ENCODE results near the gene COL9A3.
"Not testable (repeated sequence)": the region's sequence is repeated elsewhere in the genome, so short reads cannot be mapped to it uniquely, and the experiment has no call there.

The COL9A3 gene

DNA sequence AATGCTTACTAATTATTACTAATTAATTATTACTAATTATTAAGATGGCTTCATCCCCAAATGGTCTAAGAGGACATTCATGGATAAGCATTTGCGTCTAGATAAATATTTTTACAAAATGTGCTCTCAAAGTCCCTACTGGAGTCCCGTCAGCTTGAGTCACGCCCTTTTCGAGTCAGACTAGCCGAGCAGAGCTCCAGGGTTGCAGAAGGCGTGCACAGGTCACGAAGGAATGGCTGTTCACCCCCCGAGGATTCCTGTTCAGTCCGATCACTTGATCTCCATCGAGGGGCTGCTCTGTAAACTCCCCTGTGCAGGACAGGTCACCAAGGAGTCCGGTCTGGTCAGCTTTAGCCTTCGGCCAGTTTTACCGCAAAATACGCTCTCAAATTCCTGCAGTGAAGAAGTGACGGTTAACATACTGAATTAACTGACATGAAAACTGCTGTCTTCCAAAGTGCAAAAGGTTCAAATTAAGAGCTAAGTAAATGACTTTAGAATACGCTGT, 24.9 kb downstream of the COL9A3 start:
- Histone ChIP-seq H3K4me1 (ENCODE audit: control insufficient read depth, insufficient read depth, low read length) (no peaks in the 10 kb centered on the region), H3K9ac (ENCODE audit: low read length) (no peak overlapping the region), H3K27me3 (ENCODE audit: control insufficient read depth, insufficient read depth, low read length) (no peaks in the 10 kb centered on the region), H3K4me3 (ENCODE audit: low read length) (no peak overlapping the region), H3K9me3 (ENCODE audit: control insufficient read depth, low read length) (no peaks in the 10 kb centered on the region), H3K36me3 (ENCODE audit: control insufficient read depth, insufficient read depth, low read length) (no peaks in the 10 kb centered on the region)

DNA sequence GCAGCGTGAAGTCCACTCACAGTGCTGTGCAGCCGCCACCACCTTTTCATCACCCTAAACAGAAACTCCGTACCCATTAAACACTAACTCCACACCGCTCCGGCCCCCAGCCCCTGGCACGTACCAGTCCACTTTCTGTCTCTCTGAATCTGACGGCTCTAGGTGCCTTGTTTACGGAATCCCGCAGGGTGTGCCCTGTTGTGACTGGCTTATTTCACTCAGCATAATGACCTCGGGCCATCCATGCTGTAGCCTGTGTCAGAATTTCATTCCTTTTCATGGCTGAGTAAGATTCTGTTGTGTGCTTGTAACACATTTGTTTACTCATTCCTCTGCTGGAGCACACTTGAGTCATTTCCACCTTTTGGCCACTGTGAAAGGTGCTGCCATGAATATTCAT, 26.8 kb downstream of the COL9A3 start:
- Histone ChIP-seq H3K4me3 (ENCODE audit: low read length) (no peak overlapping the region), H3K9ac (ENCODE audit: low read length) (no peak overlapping the region), H3K9me3 (ENCODE audit: control insufficient read depth, low read length) (no peaks in the 10 kb centered on the region), H3K27me3 (ENCODE audit: control insufficient read depth, insufficient read depth, low read length) (no peaks in the 10 kb centered on the region), H3K4me1 (ENCODE audit: control insufficient read depth, insufficient read depth, low read length) (no peaks in the 10 kb centered on the region), H3K36me3 (ENCODE audit: control insufficient read depth, insufficient read depth, low read length) (no peaks in the 10 kb centered on the region)

DNA sequence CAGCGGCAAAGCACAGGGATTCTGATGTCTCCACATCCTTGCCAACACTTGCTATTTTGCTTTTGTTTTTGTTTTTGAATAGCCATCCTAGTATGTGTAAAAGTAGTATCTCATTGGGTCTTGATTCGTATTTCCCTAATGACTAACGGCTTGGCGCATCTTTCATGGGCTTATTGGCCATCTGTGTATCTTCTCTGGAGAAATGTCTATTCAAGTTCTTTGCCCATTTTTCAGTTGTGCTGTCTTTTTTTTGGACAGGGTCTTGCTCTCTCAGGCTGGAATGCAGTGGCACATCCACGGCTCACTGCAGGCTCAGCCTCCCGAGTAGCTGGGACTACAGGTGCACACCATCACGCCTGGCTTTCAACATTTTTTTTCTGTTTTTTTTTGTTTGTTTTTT, 27.3 kb downstream of the COL9A3 start:
- no peaks in the 10 kb centered on the region for H3K9me3 ChIP-seq (ENCODE audit: control insufficient read depth, low read length)
- no peak overlapping the region for H3K4me3 ChIP-seq (ENCODE audit: low read length)
- H3K4me1 ChIP-seq (ENCODE audit: control insufficient read depth, insufficient read depth, low read length), result no peaks in the 10 kb centered on the region

DNA sequence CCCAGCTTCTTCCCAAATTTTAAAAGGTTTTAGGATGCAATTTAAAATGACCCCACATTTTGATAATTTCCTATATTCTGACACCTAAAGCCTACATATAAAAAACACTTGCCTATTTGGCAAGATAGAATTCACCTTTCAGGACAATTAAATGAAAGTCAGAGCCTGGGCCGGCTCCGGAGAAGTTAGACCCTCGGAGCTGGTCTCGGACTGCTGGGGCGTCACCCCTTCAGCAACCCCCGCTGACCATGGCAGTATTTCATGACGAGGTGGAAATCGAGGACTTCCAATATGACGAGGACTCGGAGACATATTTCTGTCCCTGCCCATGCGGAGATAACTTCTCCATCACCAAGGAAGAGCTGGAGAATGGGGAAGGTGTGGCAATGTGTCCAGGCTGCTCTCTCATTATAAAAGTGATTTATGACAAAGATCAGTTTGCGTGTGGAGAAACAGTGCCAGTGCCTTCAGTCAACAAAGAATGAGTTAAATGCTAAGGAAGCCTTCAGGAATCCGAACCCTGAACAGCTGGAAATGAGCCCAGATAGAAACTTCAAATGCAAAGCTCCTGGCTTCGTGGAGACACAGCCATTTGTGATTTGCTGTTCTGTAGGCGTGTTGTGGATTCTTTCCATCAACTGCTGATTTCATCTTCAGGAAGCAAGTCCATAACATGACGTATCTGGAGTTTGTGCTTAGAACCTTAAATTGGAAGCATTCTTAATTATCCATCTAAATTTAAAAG, 28.7 kb downstream of the COL9A3 start:
- Histone ChIP-seq H3K9me3 (ENCODE audit: control insufficient read depth, low read length) (no peaks in the 10 kb centered on the region), H3K4me3 (ENCODE audit: low read length) (no peak overlapping the region), H3K36me3 (ENCODE audit: control insufficient read depth, insufficient read depth, low read length) (no peaks in the 10 kb centered on the region), H3K27me3 (ENCODE audit: control insufficient read depth, insufficient read depth, low read length) (no peaks in the 10 kb centered on the region), H3K4me1 (ENCODE audit: control insufficient read depth, insufficient read depth, low read length) (no peaks in the 10 kb centered on the region), H3K9ac (ENCODE audit: low read length) (no peak overlapping the region)

More for the DNA sequence above, 27.3 kb downstream of the COL9A3 start:
- Histone ChIP-seq H3K36me3 (ENCODE audit: control insufficient read depth, insufficient read depth, low read length) (no peaks in the 10 kb centered on the region), H3K9ac (ENCODE audit: low read length) (no peak overlapping the region), H3K27me3 (ENCODE audit: control insufficient read depth, insufficient read depth, low read length) (no peaks in the 10 kb centered on the region)

DNA sequence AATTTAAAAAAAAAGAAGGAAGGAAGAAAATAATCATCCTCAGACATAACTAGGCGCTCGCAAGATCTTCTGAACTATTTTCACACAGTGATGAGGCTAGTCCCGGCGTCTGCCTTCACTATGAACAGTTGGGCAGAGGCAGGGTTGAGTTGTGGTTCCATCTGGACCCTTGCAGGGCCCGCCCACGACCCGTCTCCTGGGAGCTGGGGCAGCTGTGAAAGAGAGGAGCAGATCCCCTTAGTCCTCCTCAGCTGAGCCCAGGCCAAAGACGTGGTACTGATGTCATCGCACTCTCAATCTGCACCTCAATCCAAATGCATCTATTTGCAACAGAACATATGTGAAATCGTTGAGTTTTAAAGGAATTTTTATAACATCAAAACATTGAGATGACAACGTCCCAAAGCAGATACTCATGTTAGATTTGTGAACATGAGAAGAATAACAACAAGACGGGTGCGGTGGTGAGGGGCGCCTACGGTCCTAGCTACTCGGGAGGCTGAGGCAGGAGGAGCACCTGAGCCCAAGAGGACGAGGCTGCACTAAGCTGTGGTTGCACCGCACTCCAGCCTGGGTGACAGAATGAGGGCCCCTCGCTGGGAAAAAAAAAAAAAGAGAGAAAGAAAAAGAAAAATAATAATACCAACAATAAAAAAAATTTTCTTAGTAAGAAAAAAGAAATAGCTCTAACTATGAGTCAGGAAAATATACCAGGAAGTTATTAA, 29.5 kb downstream of the COL9A3 start:
- no peaks in the 10 kb centered on the region for H3K36me3 ChIP-seq (ENCODE audit: control insufficient read depth, insufficient read depth, low read length)
- no peaks in the 10 kb centered on the region for H3K27me3 ChIP-seq (ENCODE audit: control insufficient read depth, insufficient read depth, low read length)
- no peaks in the 10 kb centered on the region for H3K4me1 ChIP-seq (ENCODE audit: control insufficient read depth, insufficient read depth, low read length)
- H3K9me3 ChIP-seq (ENCODE audit: control insufficient read depth, low read length), result no peaks in the 10 kb centered on the region
- H3K9ac ChIP-seq (ENCODE audit: low read length), result no peak overlapping the region
- no peak overlapping the region for H3K4me3 ChIP-seq (ENCODE audit: low read length)

DNA sequence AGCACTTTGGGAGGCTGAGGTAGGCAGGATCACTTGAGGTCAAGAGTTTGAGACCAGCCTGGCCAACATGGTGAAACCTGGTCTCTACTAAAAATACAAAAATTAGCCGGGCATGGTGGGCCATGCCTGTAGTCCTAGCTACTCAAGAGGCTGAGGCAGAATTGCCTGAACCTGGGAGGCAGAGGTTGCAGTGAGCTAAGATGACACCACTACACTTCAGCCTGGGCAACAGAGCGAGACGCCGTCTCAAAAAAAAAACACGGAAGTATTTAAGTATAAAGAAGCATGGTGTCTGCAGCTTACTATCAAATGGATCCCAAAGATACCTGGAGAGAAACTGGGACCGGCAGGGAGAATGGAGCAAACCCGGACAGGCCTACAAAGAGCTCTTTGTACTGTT, 32.1 kb downstream of the COL9A3 start:
- H3K4me3 ChIP-seq (ENCODE audit: low read length); H3K27me3 ChIP-seq (ENCODE audit: control insufficient read depth, insufficient read depth, low read length); H3K9ac ChIP-seq (ENCODE audit: low read length); H3K36me3 ChIP-seq (ENCODE audit: control insufficient read depth, insufficient read depth, low read length); H3K9me3 ChIP-seq (ENCODE audit: control insufficient read depth, low read length); H3K4me1 ChIP-seq (ENCODE audit: control insufficient read depth, insufficient read depth, low read length): not testable (repeated sequence)

DNA sequence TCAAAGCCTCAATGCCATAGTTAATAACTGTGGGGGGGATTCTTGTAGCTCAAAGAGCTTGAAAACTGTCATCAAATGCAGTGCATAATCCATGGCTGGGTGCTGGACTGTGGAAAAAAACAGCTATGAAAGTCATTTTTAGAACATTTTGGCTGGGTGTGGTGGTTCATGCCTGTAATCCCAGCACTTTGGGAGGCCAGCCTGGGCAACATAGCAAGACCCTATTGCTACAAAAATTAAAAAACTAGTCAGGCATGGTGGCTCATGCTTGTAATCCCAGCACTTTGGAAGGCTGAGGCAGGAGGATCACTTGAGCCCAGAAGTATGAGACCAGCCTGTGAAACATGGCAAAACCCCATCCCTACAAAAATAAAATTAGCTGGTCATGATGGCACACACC, 32.6 kb downstream of the COL9A3 start:
- H3K9me3 ChIP-seq (ENCODE audit: control insufficient read depth, low read length), result no peaks in the 10 kb centered on the region
- no peaks in the 10 kb centered on the region for H3K27me3 ChIP-seq (ENCODE audit: control insufficient read depth, insufficient read depth, low read length)
- H3K9ac ChIP-seq (ENCODE audit: low read length), result no peak overlapping the region
- no peaks in the 10 kb centered on the region for H3K36me3 ChIP-seq (ENCODE audit: control insufficient read depth, insufficient read depth, low read length)
- no peaks in the 10 kb centered on the region for H3K4me1 ChIP-seq (ENCODE audit: control insufficient read depth, insufficient read depth, low read length)
- no peak overlapping the region for H3K4me3 ChIP-seq (ENCODE audit: low read length)

DNA sequence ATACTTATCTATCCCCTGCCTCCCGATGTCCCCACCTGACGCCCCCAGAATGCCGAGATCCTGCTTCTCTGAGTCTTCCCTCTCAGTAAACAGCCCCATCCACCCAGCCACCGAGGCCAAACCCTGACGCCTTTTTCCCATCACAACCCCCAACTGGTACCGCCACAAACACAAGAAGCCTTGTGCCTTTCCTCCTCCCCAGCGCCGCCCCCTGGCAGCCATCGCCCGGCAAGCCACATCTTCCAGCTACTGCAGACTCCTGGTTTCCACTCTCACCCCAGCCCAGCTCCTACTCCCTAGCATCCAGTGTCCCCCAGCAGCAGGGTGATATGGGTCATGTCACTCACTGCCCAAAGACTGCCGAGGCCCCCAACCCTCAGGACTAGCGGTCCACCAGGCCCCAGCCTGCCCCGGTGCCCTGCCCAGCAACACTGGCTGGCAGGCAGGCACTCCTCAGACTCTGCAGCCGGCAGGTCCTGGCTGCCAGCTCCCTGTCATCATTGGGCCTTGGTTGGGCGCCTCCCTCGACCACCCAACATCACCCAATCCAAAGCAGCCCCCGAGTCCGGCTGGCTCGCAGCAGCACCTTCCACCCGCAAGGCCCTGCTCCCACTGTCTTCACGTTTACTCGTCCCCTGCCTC, 33.6 kb downstream of the COL9A3 start:
- H3K9ac ChIP-seq (ENCODE audit: low read length), result no peak overlapping the region
- H3K4me3 ChIP-seq (ENCODE audit: low read length), result no peak overlapping the region
- H3K27me3 ChIP-seq (ENCODE audit: control insufficient read depth, insufficient read depth, low read length), result no peaks in the 10 kb centered on the region
- H3K9me3 ChIP-seq (ENCODE audit: control insufficient read depth, low read length), result no peaks in the 10 kb centered on the region
- H3K36me3 ChIP-seq (ENCODE audit: control insufficient read depth, insufficient read depth, low read length), result no peaks in the 10 kb centered on the region
- H3K4me1 ChIP-seq (ENCODE audit: control insufficient read depth, insufficient read depth, low read length), result no peaks in the 10 kb centered on the region

DNA sequence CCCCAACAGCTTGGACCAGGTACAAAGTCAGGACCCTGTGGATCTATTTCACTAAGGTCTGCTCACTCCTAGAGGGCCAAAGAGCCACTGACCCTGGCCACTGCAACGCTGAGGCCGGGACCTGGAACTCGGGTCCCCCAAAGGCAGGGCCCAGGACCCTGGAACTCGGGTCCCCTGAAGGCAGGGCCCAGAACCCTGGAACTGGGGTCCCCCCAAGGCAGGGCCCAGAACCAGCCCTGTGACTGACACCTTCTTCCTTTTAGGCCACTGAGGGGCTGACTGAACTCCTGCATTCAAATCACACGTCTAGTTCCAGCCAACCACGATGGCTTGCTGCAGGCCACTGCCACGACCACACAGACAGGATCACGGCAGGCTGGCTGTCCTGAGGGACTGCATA, 35.3 kb downstream of the COL9A3 start:
- Histone ChIP-seq H3K9me3 (ENCODE audit: control insufficient read depth, low read length) (no peaks in the 10 kb centered on the region), H3K27me3 (ENCODE audit: control insufficient read depth, insufficient read depth, low read length) (no peaks in the 10 kb centered on the region), H3K4me1 (ENCODE audit: control insufficient read depth, insufficient read depth, low read length) (no peaks in the 10 kb centered on the region), H3K4me3 (ENCODE audit: low read length) (no peak overlapping the region), H3K36me3 (ENCODE audit: control insufficient read depth, insufficient read depth, low read length) (no peaks in the 10 kb centered on the region), H3K9ac (ENCODE audit: low read length) (no peak overlapping the region)

DNA sequence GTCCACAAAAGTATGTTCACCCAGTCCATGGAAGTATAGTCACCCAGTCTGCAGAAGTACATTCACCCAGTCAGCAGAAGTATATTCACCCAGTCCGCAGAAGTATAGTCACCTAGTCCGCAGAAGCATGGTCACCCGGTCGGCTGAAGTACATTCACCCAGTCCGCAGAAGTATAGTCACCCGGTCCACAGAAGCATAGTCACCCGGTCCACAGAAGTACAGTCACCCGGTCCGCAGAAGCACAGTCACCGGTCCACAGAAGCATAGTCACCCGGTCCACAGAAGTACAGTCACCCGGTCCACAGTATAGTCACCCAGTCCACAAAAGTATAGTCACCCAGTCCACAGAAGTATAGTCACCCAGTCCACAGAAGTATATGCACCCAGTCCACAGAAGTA, 36.0 kb downstream of the COL9A3 start:
- Histone ChIP-seq H3K36me3 (ENCODE audit: control insufficient read depth, insufficient read depth, low read length) (no peaks in the 10 kb centered on the region), H3K9me3 (ENCODE audit: control insufficient read depth, low read length) (no peaks in the 10 kb centered on the region), H3K4me3 (ENCODE audit: low read length) (no peak overlapping the region), H3K27me3 (ENCODE audit: control insufficient read depth, insufficient read depth, low read length) (no peaks in the 10 kb centered on the region), H3K9ac (ENCODE audit: low read length) (no peak overlapping the region), H3K4me1 (ENCODE audit: control insufficient read depth, insufficient read depth, low read length) (no peaks in the 10 kb centered on the region)

DNA sequence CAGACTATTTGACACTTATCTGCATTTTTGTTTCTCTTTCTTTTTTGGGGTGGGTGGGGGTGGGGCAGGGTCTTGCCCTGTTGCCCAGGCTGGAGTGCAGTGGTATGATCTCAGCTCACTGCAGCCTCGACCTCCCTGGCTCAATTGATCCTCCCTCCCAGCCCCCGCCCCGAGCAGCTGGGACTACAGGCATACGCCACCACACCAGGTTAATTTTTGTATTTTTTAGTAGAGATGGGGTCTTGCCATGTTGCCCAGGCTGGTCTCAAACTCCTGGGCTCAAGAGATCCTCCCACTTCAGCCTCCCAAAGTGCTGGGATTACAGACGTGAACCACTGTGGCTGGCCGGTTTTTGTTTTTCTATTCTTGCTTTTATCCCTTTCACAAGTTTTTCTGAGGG, 36.5 kb downstream of the COL9A3 start:
- not testable (repeated sequence) for H3K36me3 ChIP-seq (ENCODE audit: control insufficient read depth, insufficient read depth, low read length); H3K9ac ChIP-seq (ENCODE audit: low read length); H3K27me3 ChIP-seq (ENCODE audit: control insufficient read depth, insufficient read depth, low read length); H3K9me3 ChIP-seq (ENCODE audit: control insufficient read depth, low read length); H3K4me1 ChIP-seq (ENCODE audit: control insufficient read depth, insufficient read depth, low read length); H3K4me3 ChIP-seq (ENCODE audit: low read length)

DNA sequence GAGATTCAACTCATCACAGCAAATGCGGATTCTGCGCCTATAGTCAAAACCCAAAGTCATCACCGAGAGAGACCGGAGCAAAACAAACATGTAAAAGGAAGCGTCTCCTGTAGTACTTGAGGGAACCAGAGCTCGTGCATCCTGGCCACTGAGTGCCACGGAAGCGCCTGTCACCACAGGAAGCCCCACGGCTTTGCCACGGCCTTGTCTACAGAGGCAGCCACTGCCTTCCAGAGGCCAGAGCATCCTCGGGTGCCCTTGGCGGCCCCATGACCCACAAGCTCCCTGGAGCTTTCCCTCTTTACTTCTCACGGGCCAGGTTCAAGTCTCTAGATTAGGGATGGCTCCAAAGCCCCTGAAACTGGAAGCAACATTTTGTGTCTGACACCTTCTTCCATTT, 37.3 kb downstream of the COL9A3 start:
- Histone ChIP-seq H3K27me3 (ENCODE audit: control insufficient read depth, insufficient read depth, low read length) (no peaks in the 10 kb centered on the region), H3K9ac (ENCODE audit: low read length) (no peak overlapping the region), H3K4me1 (ENCODE audit: control insufficient read depth, insufficient read depth, low read length) (no peaks in the 10 kb centered on the region), H3K9me3 (ENCODE audit: control insufficient read depth, low read length) (no peaks in the 10 kb centered on the region), H3K36me3 (ENCODE audit: control insufficient read depth, insufficient read depth, low read length) (no peaks in the 10 kb centered on the region), H3K4me3 (ENCODE audit: low read length) (no peak overlapping the region)

All from mucosa of stomach (tissue), 1 donor.